SH-SY5Y (cell line): ENCODE measurements around the gene CHCHD1.

ENCODE experiments used
- GATA2 ChIP-seq: IDR thresholded peaks from 2 replicates; pipeline ENCODE4 v1.6.1; 2011; ENCODE audit warnings: mild to moderate bottlenecking, low read depth, low read length
- GATA3 ChIP-seq: IDR thresholded peaks from 2 replicates; pipeline ENCODE4 v1.6.1; 2011; ENCODE audit warnings: low read depth, mild to moderate bottlenecking, low read length, moderate library complexity

Gene CHCHD1

GRCh38 chr10:73782749-73783085 is 869 bp downstream of the CHCHD1 start:
- no peak for TF ChIP-seq GATA2
- TF ChIP-seq GATA3 = no peak

- no peak for TF ChIP-seq GATA3
- no peak for TF ChIP-seq GATA2
Observed at GRCh38 chr10:73785211-73785720, 3.4 kb downstream of the CHCHD1 start, which contains the start of gene ZSWIM8. Gene ZSWIM8 (plus strand): TSS chr10:73785606. CDS start chr10:73785879, 273 bp downstream.

DNA sequence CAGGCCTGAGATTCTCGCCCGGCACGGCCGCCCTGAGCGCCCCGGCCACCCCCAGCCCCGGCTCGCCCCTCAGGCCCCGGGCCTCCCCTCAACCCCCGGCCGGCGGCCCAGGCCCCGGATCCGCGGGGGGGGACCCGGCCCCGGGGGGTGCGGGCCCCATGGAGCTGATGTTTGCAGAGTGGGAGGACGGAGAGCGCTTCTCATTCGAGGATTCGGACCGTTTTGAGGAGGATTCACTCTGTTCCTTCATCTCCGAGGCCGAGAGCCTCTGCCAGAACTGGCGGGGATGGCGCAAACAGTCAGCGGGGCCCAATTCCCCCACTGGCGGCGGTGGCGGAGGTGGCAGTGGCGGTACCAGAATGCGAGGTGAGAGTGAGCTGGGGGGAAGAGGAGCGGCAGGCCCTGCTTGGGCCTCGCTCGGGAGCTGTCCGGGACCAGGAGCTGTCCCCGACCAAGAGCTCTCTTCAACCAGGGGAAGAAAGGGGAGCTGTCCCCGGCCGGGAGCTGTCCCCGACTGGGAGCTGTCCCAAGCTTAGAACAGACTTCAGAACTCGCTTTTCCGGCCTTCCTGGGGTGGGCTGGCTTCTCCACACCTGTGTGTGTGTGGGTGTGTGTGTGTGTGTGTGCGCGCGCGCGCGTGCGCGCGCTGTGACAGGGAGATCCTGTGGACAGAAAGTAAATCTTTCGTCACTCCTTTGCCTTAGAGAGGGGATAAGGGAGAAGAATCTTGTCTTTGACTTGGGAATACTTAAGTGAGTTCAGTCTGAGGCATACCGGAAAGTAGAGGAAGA is 4.1 kb downstream of the CHCHD1 start:
- TF ChIP-seq GATA2 = no peak
- TF ChIP-seq GATA3 = no peak

DNA sequence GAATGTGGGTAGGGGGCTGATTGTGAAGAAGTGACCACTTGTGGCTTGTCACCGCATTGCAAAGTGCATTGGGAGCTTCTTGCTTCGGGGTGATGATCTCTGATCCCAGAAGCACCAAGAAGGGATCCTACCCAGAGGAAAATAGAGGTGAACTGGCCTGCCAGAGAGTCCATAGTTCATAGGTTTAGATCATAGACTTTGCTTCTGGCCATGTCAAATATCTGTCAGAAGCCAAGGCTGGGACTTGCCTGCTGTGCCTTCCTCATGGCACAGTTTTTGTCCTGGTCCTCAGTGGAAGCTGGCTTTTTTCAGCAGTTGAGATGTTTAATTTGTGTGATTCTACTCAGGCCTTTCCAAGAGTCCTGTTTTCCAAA is 4.7 kb downstream of the CHCHD1 start:
- TF ChIP-seq GATA3 = no peak
- no peak for TF ChIP-seq GATA2

DNA sequence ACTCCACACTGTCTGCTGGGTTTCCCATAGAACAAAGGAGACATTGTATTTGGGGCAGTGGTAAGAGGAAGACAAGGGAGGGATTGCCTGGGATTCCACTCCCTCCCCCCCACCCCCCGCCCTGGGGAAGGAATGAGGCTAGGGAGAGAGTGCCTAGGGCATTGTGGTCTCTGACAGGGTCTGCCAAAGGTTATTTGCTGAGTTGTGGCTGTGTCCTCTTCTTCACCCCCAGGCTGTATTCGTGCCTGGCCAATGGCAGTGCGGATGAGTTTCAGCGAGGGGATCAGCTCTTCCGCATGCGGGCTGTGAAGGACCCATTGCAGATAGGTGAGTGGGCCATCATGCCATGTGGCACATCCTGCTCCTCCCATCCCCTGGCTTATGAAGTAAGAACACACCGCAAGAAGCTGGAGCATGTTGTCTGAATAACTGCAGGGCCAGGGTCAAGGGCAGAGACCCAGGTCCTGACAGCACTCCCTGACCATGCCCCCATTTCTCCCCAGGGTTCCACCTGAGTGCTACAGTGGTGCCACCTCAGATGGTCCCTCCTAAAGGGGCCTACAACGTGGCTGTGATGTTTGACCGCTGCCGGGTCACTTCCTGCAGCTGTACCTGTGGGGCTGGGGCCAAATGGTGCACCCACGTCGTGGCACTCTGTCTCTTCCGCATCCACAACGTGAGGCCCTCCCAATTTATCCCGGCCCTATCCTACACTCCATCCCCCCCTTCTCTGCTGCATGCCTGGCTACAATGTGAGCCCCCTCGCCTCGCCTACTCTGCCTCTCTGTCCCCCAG is 7.2 kb downstream of the CHCHD1 start:
- TF ChIP-seq GATA3 (no peak), GATA2 (no peak)

DNA sequence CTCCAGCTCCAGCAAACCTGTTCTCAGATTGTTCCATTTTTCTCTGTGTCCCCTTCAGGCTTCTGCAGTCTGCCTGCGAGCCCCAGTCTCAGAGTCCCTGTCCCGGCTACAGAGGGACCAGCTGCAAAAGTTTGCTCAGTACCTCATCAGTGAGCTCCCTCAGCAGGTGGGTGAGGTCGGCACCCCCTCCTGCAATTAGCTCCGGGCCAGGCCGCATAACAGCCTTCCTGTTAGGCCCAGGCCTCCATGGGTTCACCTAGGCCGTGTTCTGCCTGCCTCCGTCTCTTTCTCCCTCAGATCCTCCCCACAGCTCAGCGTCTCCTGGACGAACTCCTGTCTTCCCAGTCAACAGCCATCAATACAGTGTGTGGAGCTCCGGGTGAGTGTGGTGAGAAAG is 7.8 kb downstream of the CHCHD1 start:
- TF ChIP-seq GATA2 (no peak), GATA3 (no peak)

- no peak for TF ChIP-seq GATA3
- no peak for TF ChIP-seq GATA2
Observed at GRCh38 chr10:73790886-73791625, 9.2 kb downstream of the CHCHD1 start.

GRCh38 chr10:73791871-73792400 is 10.1 kb downstream of the CHCHD1 start:
- TF ChIP-seq GATA3 = no peak
- TF ChIP-seq GATA2 = no peak

DNA sequence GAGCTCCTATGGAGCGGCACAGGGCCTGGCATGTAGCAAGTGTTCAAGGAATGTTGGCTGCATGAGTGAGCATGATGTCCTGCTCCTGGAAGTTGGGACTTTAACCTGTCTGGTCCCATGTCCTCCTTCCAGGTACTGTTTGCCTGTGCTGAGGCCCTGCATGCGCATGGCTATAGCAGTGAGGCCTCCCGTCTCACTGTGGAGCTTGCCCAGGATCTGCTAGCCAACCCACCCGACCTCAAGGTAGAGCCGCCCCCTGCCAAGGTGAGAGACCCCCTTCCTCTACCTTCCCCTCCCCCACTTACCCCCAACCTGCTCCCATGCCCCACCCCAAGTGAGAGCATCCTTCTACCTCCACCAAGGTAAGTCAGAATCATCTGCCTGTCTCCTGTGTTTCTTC is 11.6 kb downstream of the CHCHD1 start:
- TF ChIP-seq GATA2 (no peak), GATA3 (no peak)

DNA sequence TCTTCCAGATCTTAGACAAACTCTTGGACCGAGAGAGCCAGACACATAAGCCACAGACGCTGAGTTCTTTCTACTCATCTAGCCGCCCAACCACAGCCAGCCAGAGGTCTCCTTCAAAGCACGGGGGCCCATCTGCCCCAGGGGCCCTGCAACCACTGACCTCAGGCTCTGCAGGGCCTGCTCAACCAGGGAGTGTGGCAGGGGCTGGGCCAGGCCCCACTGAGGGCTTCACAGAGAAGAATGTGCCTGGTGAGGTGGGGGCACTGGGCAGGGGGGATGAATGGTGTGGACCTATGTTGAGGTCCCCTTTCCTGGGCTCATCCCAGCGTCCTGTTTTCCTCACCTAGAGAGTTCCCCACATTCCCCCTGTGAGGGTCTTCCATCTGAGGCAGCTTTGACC is 14.9 kb downstream of the CHCHD1 start:
- TF ChIP-seq GATA3 (no peak), GATA2 (no peak)

GRCh38 chr10:73797324-73798025 is 15.6 kb downstream of the CHCHD1 start:
- TF ChIP-seq GATA3 (no peak), GATA2 (no peak)

- TF ChIP-seq GATA3 (no peak), GATA2 (no peak)
Observed at GRCh38 chr10:73798087-73798486, 16.2 kb downstream of the CHCHD1 start.

- TF ChIP-seq GATA2 (no peak), GATA3 (no peak)
Observed at GRCh38 chr10:73798927-73799560, 17.2 kb downstream of the CHCHD1 start.
